HG02623 (cell line): ENCODE results near the gene LRBA.

ENCODE experiments used
- ATAC-seq: cut with Tn5 transposase; IDR thresholded peaks from one replicate; pipeline ENCODE4 v1.9.1; 2021; ENCODE audit warnings: moderate library complexity; ENCODE audit not compliant: unreplicated experiment

The LRBA gene

GRCh38 chr4:150308824-150309472 is 706.1 kb downstream of the LRBA start:
- no peak for ATAC-seq

GRCh38 chr4:150306719-150307118 is 708.4 kb downstream of the LRBA start:
- no peak for ATAC-seq

GRCh38 chr4:150305995-150306394 is 709.1 kb downstream of the LRBA start:
- no peak for ATAC-seq

- ATAC-seq, result no peak
These were observed 712.5 kb downstream of the LRBA start for GRCh38 chr4:150302553-150302952.

- ATAC-seq, result no peak
These were observed 715.3 kb downstream of the LRBA start for GRCh38 chr4:150299816-150300215.

- ATAC-seq, result no peak
These were observed 717.1 kb downstream of the LRBA start for GRCh38 chr4:150297861-150298474.

GRCh38 chr4:150289881-150290280 is 725.2 kb downstream of the LRBA start:
- no peak for ATAC-seq

GRCh38 chr4:150289198-150289597 is 725.9 kb downstream of the LRBA start:
- ATAC-seq, result no peak

- no peak for ATAC-seq
These were observed 728.4 kb downstream of the LRBA start for GRCh38 chr4:150286656-150287055.

- no peak for ATAC-seq
These were observed 731.4 kb downstream of the LRBA start for GRCh38 chr4:150283689-150284088.

- ATAC-seq, result no peak
These were observed 734.1 kb downstream of the LRBA start for GRCh38 chr4:150280975-150281374.

- no peak for ATAC-seq
These were observed 734.8 kb downstream of the LRBA start for GRCh38 chr4:150280081-150280895.

GRCh38 chr4:150278206-150278605 is 736.9 kb downstream of the LRBA start:
- ATAC-seq, result no peak

GRCh38 chr4:150268444-150268843 is 746.6 kb downstream of the LRBA start:
- ATAC-seq, result no peak

- no peak for ATAC-seq
These were observed 749.3 kb downstream of the LRBA start for GRCh38 chr4:150265806-150266205.

- ATAC-seq, result no peak
These were observed 750.4 kb downstream of the LRBA start for GRCh38 chr4:150264595-150265161.

- ATAC-seq, result no peak
These were observed 752.5 kb downstream of the LRBA start for GRCh38 chr4:150262611-150263010.

- no peak for ATAC-seq
These were observed 753.5 kb downstream of the LRBA start for GRCh38 chr4:150261571-150261970.

- ATAC-seq, result no peak
These were observed 755.1 kb downstream of the LRBA start for GRCh38 chr4:150259861-150260567.

GRCh38 chr4:150258569-150258968 is 756.5 kb downstream of the LRBA start:
- ATAC-seq, result no peak
